IMR-90 (cell line): Measurements from ENCODE around the gene RAB31. TPM values are rescaled to one million over a fixed set of nuclear protein-coding genes. Genes with fewer than 3 reads are reported as not detected.

Source experiments
- ATAC-seq: fragments of 200-7000 bp; cut with Tn5 transposase; 2 replicates; pipeline ENCODE4 v1.9.1; 2020; ENCODE audit warnings: low read depth, mild to moderate bottlenecking, moderate library complexity
- BruUV-seq: library from RNA; stranded (reverse); fragments of 400-500 nt; replicated peaks from 2 replicates; lab custom pipeline; 2021; lab: Mats Ljungman, UMichigan
- CTCF ChIA-PET: fragments of 300-600 bp; formaldehyde crosslinking; extraction: SDS; loops from one replicate; lab custom pipeline; 2021; ENCODE audit warnings: antibody characterized with exemption; lab: Yijun Ruan, JAX
- POLR2A ChIA-PET: fragments of 300-600 bp; sonication (Branson Sonifier 250); formaldehyde crosslinking; loops from one replicate; lab custom pipeline; 2022; ENCODE audit warnings: antibody characterized with exemption; ENCODE audit not compliant: unreplicated experiment; lab: Charles Lee
- DNase-seq: peaks from one replicate; pipeline ENCODE4 v3.0.0; 2013
- H2AFZ ChIP-seq: replicated peaks from 2 replicates; pipeline ENCODE3; 2013; ENCODE audit warnings: low read length, mild to moderate bottlenecking; ENCODE audit not compliant: poor library complexity
- H2AK5ac ChIP-seq: 2 replicates; pipeline ENCODE4 v1.6.1; 2013; ENCODE audit warnings: low read depth, low read length, inconsistent platforms
- H2AK9ac ChIP-seq: replicated peaks from 2 replicates; pipeline ENCODE3; 2013; ENCODE audit warnings: mild to moderate bottlenecking, low read depth, low read length, moderate library complexity; ENCODE audit not compliant: poor library complexity
- H2BK120ac ChIP-seq: 2 replicates; pipeline ENCODE4 v1.6.1; 2013; ENCODE audit warnings: low read depth, low read length, inconsistent platforms
- H2BK15ac ChIP-seq: 3 replicates; pipeline ENCODE4 v1.6.1; 2013; ENCODE audit warnings: low read depth, low read length, inconsistent platforms
- H2BK20ac ChIP-seq: 2 replicates; pipeline ENCODE4 v1.6.1; 2013; ENCODE audit warnings: low read depth, mild to moderate bottlenecking, inconsistent platforms, low read length, moderate library complexity
- H2BK5ac ChIP-seq: 2 replicates; pipeline ENCODE4 v1.6.1; 2013; ENCODE audit warnings: mild to moderate bottlenecking, low read depth, low read length, inconsistent platforms; ENCODE audit not compliant: poor library complexity, severe bottlenecking
- H3K14ac ChIP-seq: replicated peaks from 2 replicates; pipeline ENCODE4 v1.6.1; 2013; ENCODE audit warnings: low read depth, low read length, inconsistent platforms
- H3K18ac ChIP-seq: 2 replicates; pipeline ENCODE4 v1.6.1; 2013; ENCODE audit warnings: low read depth, low read length, control low read depth
- H3K23ac ChIP-seq: 2 replicates; pipeline ENCODE4 v1.6.1; 2013; ENCODE audit warnings: low read depth, low read length, inconsistent platforms
- H3K27ac ChIP-seq: 2 replicates; pipeline ENCODE4 v1.5.1; 2013; ENCODE audit warnings: mild to moderate bottlenecking, control low read depth, low read length; ENCODE audit not compliant: insufficient read depth
- H3K27me3 ChIP-seq: 2 replicates; pipeline ENCODE4 v1.6.1; 2013; ENCODE audit warnings: low read length; ENCODE audit not compliant: control insufficient read depth, insufficient read depth
- H3K36me3 ChIP-seq: 2 replicates; pipeline ENCODE4 v1.6.1; 2013; ENCODE audit warnings: low read length, mixed read lengths; ENCODE audit not compliant: control insufficient read depth, insufficient read depth
- H3K4ac ChIP-seq: 2 replicates; pipeline ENCODE4 v1.6.1; 2013; ENCODE audit warnings: low read depth, low read length, inconsistent platforms
- H3K4me1 ChIP-seq: 2 replicates; pipeline ENCODE4 v1.6.1; 2013; ENCODE audit warnings: low read length, mixed read lengths; ENCODE audit not compliant: control insufficient read depth, insufficient read depth
- H3K4me2 ChIP-seq: 2 replicates; pipeline ENCODE4 v1.6.1; 2013; ENCODE audit warnings: low read depth, mild to moderate bottlenecking, control low read depth, low read length, moderate library complexity
- H3K4me3 ChIP-seq: 2 replicates; pipeline ENCODE4 v1.5.1; 2013; ENCODE audit warnings: low read depth, mild to moderate bottlenecking, control low read depth, low read length, moderate library complexity; ENCODE audit not compliant: insufficient read depth
- H3K56ac ChIP-seq: 2 replicates; pipeline ENCODE4 v1.6.1; 2013; ENCODE audit warnings: low read length, inconsistent platforms; ENCODE audit not compliant: insufficient read depth; ENCODE audit errors: extremely low read depth
- H3K79me1 ChIP-seq, 2 experiments: 2 replicates each; pipeline ENCODE4 v1.6.1; 2013; ENCODE audit warnings: low read length in 2 of 2, inconsistent platforms in 1 of 2, low read depth in 1 of 2
- H3K9ac ChIP-seq: 2 replicates; pipeline ENCODE4 v1.6.1; 2013; ENCODE audit warnings: low read depth, low read length, control low read depth
- H3K9me1 ChIP-seq: 2 replicates; pipeline ENCODE4 v1.6.1; 2013; ENCODE audit warnings: low read length, inconsistent platforms; ENCODE audit not compliant: insufficient read depth
- H3K9me3 ChIP-seq: 2 replicates; pipeline ENCODE4 v1.6.1; 2013; ENCODE audit warnings: low read length; ENCODE audit not compliant: control insufficient read depth, insufficient read depth
- H4K20me1 ChIP-seq: 2 replicates; pipeline ENCODE4 v1.6.1; 2013; ENCODE audit warnings: low read length, inconsistent platforms; ENCODE audit not compliant: insufficient read depth
- H4K5ac ChIP-seq: 2 replicates; pipeline ENCODE4 v1.6.1; 2013; ENCODE audit warnings: mild to moderate bottlenecking, low read depth, low read length, control low read depth
- H4K8ac ChIP-seq, 2 experiments: 2 replicates each; pipeline ENCODE4 v1.6.1; 2013; ENCODE audit warnings: low read depth in 2 of 2, low read length in 2 of 2, control low read depth in 1 of 2, inconsistent platforms in 1 of 2
- H4K91ac ChIP-seq: 2 replicates; pipeline ENCODE4 v1.6.1; 2013; ENCODE audit warnings: low read depth, low read length, inconsistent platforms; ENCODE audit not compliant: insufficient read depth
- CEBPB ChIP-seq: IDR thresholded peaks from 2 replicates; pipeline ENCODE4 v1.6.1; 2012; ENCODE audit warnings: low read depth, low read length, improper control_type of control experiment
- MAFK ChIP-seq: IDR thresholded peaks from 2 replicates; pipeline ENCODE4 v1.6.1; 2012; ENCODE audit warnings: low read depth, low read length, improper control_type of control experiment
- NFE2L2 ChIP-seq: fragments of 150-350 bp; IDR thresholded peaks from 2 replicates; pipeline ENCODE4 v1.6.1; 2016; ENCODE audit warnings: low read depth, mild to moderate bottlenecking, low read length
- POLR2A ChIP-seq: IDR thresholded peaks from 2 replicates; pipeline ENCODE4 v1.6.1; 2012; ENCODE audit warnings: mild to moderate bottlenecking, low read depth, low read length
- RAD21 ChIP-seq: IDR thresholded peaks from 2 replicates; pipeline ENCODE4 v1.6.1; 2012; ENCODE audit warnings: low read length, improper control_type of control experiment
- RFX5 ChIP-seq: IDR thresholded peaks from 2 replicates; pipeline ENCODE4 v1.8.0; 2012; ENCODE audit warnings: low read depth, mild to moderate bottlenecking, low read length, moderate library complexity
- USF2 ChIP-seq: fragments of 150-350 bp; IDR thresholded peaks from 2 replicates; pipeline ENCODE4 v1.6.1; 2017; ENCODE audit warnings: mild to moderate bottlenecking, antibody characterized with exemption, low read length, low read depth
- WGBS, 2 experiments: methylation state at CpG; one replicate each; pipeline versions ENCODE4 v1.1.5 to v1.1.7; 2013; ENCODE audit warnings: missing lambda C conversion rate in 2 of 2; ENCODE audit not compliant: insufficient read length in 1 of 2; ENCODE audit errors: extremely low coverage in 2 of 2; 5-methylcytosine and 5-hydroxymethylcytosine counted together
- dilution Hi-C: fragments of 300-500 bp; cut with HindIII; formaldehyde crosslinking; loops from one replicate; pipeline ENCODE4 v1.14.3; 2018; ENCODE audit warnings: low sequenced_read_pairs; ENCODE audit not compliant: unreplicated experiment
- in situ Hi-C: fragments of 300-500 bp; cut with MboI; formaldehyde crosslinking; loops from 3 replicates; pipeline ENCODE4 v1.14.3; 2019; ENCODE audit warnings: low sequenced_read_pairs, inconsistent platforms, mixed read lengths
- intact Hi-C: fragments of 100-400 bp; cut with micrococcal nuclease; formaldehyde crosslinking; loops from 2 replicates; pipeline ENCODE4 v1.10.0; 2022
- polyA plus RNA-seq, 3 experiments: library from polyadenylated mRNA; depleted of rRNA; stranded (reverse); fragments of >200 nt; gene quantifications; 2 replicates each; pipeline ENCODE4 v1.2.3, GENCODE V29; 2012; ENCODE audit warnings: low replicate concordance in 1 of 3
- total RNA-seq: library from RNA; depleted of rRNA; stranded (reverse); fragments of >200 nt; gene quantifications from 2 replicates; pipeline ENCODE4 v1.2.3, GENCODE V29; 2012

The RAB31 gene
- total and polyA plus RNA-seq, 2 of the 4 experiments (the other 2 are of a cell fraction), result 13.8 to 26.9 TPM

GRCh38 chr18:9817725-9818422 is 109.8 kb downstream of the RAB31 start:
- Histone ChIP-seq H4K5ac (no peak overlapping the region), H3K27ac (no peak overlapping the region), H3K36me3 (peaks cover 3% of the 10 kb centered on the region), H3K23ac (no peak overlapping the region), H3K79me1 (peaks cover 9 to 15% of the 10 kb centered on the region in 2 experiments), H3K18ac (peak overlapping the region; percentile 32; the same call in 1 of the 2 replicates), H3K4ac (peak overlapping the region; percentile 4; the same call in 1 of the 2 replicates), H3K9me1 (peaks cover 3% of the 10 kb centered on the region), H4K91ac (no peak overlapping the region), H3K4me1 (peaks cover 6% of the 10 kb centered on the region), H2BK5ac (no peak overlapping the region), H2BK120ac (no peak overlapping the region), H3K14ac (no peak overlapping the region), H3K4me3 (no peak overlapping the region), H4K20me1 (peaks cover 4% of the 10 kb centered on the region; the same call in 1 of the 2 replicates), H2AK9ac (no peak overlapping the region), H2BK20ac (no peak overlapping the region), H4K8ac (no peak overlapping the region), H2AFZ (no peak overlapping the region), H3K56ac (no peak overlapping the region), H3K9ac (no peak overlapping the region), H3K4me2 (no peak overlapping the region), H3K27me3 (no peaks in the 10 kb centered on the region), H2AK5ac (no peak overlapping the region), H3K9me3 (no peaks in the 10 kb centered on the region), H2BK15ac (0 out of 3 replicates have a peak overlapping the region, but pooled peaks have one; percentile 23)
- TF ChIP-seq NFE2L2 (no peak), RFX5 (no peak), USF2 (no peak), POLR2A (no peak), CEBPB (no peak), RAD21 (no peak), MAFK (no peak)
- ATAC-seq (no peak), DNase-seq (no peak)
- intact Hi-C loops (no loop called here), in situ Hi-C loops (no loop called here), dilution Hi-C loops (no loop called here)
- 92% methylated on average over 2 of the region's 8 CpGs; no CpG with 5 or more reads in 1 of the 2 experiments for WGBS, 2 experiments
- POLR2A ChIA-PET, result no interaction called here
- CTCF ChIA-PET, result no interaction called here
- BruUV-seq, result no TSS peak
